DMS153 treated with DMSO at 0.1 percent for 48 hours (cell line): ENCODE data around the gene MACROD2.

Source experiments
- DNase-seq: peaks from one replicate; lab custom pipeline; 2025; ENCODE audit not compliant: unreplicated experiment; lab: John Stamatoyannopoulos, UW

MACROD2 gene

DNA sequence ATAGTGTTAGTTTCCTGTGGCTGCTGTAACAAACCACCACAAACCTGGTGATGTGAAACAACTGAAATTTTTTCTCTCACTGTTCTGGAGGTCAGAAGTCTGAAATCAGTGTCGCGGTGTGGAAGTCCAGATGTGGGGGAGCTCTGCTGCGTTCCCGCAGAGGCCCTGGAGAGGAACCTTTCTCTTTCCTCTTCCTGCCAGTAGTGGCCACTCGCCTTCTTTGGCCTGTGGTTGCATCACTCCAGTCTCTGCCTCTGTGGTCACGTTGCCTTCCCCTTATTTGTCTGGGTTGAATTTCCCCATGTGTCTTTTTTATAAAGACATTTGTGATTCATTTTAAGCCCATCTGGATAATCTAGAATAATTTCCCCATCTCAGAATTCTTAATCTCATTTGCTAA is 637.6 kb downstream of the MACROD2 start:
- no peak for DNase-seq

DNA sequence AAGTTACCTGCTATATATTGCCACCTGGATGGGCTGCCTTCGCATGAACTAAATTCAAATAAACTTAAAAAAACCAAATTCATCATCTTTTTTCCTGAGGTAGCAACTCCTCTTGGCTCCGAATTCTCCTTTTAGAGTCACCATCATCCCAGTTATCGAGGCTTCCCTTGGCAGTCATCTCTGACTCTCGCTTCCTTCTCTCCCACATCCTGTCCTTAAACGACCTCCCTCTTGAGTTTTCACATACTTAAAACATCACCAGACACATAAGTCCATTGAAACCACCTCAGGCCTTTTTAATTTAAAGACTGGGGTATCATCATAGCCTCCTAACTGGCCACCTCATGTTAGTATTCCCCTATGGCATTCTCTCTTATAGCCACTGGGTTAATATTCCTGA is 638.2 kb downstream of the MACROD2 start:
- DNase-seq, result no peak

DNA sequence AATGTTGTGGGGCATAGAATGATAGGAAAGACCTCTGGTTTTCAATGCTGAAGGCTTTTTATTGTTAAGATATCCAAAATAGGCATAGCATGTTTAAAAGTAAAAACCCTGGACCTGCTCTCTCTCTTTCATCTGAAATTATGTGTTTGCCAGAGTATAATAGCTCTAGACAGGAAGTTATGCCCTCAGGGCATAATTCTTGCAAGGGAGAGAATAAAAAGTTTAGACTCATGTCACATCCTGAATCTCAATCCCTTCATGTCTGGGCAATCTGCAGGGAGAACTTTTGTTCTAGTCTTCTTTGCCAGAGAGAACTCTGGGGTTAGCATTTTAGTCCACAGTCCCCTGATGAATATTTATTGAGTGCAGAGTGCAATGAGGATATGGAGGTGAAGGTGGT is 639.3 kb downstream of the MACROD2 start:
- no peak for DNase-seq

DNA sequence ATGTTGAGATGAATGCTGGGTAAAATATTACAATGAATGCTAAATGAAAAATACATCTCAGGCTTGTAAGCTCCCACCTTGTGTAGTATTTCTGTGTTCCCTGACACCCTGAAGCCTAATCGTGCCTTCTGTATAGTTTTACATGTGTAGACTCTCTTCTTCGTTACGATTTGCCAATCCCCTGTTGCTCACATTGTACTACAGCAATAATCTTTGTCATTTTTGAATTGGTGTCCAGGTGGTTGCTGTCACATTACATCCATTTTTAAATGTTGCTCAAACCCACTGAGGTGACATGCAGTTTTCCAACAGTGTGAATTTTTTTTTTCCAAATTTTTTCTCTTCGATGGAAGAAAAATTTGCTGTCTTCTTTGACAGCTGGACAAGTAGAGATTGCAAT is 642.1 kb downstream of the MACROD2 start:
- no peak for DNase-seq

DNA sequence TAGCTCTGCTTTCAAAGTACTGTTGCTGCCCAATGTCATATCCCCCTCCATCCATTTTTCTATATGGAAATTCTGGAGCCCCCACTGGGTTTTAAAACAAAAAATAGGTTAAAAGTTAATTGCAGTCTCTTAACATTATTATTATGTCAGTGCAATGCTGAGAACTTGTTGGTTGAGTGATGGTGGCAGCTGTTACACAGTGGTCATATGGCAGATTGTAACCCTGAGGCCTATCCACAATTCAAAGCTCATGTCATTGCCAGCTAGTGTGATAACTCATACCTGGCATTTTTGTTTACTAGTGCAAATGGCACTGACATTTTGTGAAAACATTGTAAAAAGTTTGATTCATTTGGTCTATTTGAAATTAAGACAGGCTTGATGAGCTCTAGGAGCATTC is 647.8 kb downstream of the MACROD2 start:
- no peak for DNase-seq

DNA sequence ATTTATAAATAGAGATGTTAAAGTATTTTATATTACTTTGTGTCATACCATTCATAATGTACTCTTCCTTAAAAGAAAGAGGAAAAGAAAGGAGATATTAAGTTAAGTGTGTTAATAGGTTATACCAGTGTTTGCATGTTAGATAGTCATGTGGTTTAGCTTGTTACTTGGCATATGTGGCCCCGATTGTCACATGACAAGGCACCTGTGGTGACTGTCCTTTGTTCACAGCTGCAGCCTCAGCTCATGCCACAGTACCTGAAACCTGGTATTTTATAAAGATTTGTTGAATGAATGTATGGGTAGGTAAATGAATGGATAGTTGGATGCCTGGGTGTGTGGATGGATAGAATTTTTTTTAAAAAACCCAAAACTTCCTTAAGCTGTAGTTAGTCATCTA is 648.2 kb downstream of the MACROD2 start:
- no peak for DNase-seq

DNA sequence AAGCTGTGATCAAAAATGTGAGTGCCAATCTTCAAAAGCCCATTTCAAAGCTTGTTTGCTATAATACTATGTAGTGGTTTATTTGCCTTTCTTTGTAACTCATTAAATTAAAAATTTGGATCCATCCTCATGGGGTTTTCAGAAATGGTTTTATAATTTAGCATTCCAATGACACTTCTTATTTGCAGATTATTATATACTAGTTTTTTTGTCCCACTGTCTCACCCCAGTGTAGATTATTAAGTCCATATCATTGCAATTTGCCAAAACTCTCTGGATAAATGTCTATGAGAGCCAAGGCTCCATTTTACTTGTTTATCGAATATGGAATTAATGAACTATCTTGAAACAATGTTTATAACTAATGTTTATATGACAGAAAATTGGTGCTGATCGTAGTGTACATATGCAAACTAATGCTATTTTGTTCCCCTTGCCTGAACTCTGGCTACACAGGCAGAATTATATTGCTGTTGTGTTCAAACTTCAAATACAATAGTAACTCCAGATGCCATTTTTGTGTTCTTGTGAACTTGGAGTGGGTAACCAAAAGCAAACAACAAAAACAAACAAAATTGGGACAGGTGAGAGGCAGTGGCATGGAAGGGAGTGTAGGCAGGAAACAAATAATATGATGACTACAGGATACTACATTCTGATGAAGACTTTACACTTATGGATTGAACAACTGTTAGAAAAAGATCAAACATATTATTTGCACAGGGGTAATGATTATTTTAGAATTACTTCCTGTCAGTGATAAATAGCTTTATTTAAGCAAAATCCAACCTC is 649.2 kb downstream of the MACROD2 start:
- peak; percentile 26 for DNase-seq

DNA sequence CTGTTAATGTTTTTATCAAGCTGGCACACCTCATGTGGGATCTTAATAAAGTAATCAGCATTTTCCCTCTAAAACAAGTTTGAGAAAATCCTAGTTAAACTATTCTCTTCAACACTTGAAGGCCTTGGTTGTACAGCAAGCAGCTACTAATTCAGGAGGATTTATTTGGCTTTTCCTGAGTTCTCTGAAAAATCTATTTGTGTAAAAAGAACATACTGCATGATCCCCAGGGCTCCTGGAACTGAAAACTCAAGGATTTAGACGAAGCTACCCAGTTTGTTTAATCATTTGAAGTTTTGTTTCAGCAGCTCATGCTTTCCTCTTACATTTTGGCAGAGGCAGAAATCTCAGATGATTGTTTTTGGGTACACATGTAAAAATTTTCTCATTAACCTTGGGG is 651.7 kb downstream of the MACROD2 start:
- DNase-seq, result no peak

DNA sequence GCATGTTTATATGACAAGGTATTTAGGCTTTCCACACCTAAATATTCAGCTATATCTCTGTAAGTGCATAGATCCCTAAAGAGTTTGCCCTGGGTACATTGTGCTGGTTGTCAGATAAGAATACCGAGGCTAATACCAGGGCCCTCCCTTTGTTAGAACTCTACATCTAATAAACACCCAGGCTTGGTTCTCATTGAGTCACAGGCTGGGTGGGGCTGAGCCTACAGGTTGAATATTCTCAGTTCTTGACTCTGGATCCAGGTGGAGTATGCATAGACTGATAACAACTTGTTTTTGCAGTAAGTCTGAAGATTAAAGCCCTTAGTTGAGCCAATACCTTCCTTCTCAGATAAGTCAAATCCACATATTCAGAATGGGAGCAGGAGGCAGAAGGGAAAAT is 654.3 kb downstream of the MACROD2 start:
- no peak for DNase-seq

DNA sequence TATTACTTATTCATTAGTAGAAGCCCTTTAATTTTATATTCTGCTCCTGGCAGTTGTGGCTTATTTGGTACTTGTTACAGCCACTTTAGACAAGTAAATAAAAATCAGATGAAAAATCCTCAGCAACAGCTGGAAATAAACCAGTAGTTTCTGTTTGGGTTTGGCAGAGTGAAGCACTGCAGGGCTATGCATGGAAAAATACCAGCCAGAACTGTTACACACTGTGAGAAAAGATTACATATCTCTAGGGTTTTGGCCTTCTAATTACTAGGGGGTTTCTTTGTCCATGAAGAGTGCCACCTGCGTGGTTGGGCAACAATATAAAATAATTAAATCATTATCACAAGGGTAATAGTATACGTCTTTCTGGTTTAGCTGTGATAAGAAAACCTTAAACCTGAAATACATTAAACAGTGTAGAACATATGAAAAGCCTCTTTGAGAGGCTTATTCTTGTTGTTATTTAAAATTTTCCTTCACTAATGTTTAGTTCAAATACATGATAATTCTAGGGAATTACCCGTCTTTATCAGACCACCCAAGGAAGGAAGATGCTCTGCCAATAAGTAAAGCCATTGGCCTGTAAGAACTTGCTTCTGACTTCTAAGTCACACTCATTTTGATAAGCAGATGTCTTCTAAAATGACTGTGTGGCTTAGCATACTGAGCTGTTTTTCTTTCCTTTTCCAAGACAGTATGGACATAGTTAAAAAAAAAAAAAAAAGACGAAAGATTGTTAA is 662.1 kb downstream of the MACROD2 start:
- DNase-seq, result no peak

DNA sequence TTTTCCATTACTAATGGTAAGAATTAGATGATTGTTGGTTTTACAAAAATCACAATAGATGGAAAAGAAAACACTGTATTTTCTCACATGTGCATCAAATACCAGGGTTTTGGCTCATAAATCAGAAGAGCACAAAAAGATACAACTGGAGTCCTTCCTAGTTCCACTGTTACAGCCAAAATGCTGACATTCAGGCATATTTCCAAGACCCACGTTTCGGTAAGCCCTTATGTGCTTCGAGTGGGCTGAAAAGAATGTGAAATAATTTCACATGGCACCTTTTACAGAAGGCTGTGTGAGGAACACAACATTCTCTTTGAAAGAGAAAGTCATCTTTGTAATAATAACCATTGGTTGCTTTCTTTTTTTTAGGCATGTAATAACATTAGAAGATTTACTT is 668.8 kb downstream of the MACROD2 start:
- DNase-seq, result no peak

DNA sequence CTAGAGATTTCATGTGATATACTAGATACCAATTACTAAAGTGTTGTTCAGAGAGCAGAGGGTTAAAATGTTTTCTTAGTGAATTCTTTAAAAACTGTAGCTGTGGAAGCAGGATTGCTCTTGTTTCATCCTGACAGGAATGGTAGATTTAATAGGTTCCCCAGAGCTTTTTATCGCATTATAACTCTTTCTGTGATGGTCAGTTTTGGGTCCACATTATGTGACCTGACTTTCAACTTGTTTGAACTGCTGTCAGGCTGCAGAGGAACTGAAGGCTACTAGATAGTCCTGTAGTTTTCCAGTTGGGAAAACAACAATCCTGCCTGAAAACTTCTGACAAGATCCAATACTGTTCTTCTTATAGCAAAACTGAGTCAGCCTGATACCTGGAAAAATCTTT is 671.4 kb downstream of the MACROD2 start:
- DNase-seq, result no peak

DNA sequence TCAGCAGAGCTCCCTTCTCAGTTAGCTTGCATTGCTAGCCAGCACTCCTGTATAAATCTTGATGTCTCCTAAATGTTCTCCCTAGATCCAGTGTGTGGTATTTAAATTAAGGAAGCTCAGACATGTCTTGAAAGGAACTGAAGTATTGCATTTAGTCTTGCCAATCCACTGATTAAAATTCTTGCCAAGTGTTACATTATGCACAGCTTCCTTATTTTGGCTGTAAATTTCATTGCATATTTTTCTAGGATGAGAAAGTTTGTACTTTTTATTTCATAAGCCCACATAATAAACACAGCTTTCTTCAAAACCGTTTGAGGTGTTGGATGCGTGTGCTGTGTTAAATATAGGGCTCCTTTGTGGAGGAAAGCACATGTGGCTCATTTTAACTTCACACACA is 671.9 kb downstream of the MACROD2 start:
- DNase-seq, result no peak

DNA sequence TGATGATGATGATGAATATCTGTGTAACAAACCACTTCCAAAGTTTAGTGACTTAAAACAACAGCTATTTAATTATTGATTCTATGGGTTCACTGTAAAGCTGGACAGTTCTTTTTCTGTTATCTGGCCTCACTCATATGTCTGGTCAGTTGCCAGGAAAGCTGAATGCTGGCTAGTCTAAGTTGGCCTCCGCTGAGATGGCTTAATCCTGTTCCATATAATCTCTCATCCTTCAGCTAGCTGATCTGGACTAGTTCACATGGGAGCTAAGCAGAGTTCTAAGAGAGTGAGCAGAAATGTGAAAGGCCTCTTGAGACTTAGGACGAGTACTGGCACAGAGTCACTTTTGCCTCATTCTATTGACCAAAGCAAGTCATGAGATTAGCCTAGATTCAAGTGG is 676.8 kb downstream of the MACROD2 start:
- DNase-seq, result no peak

DNA sequence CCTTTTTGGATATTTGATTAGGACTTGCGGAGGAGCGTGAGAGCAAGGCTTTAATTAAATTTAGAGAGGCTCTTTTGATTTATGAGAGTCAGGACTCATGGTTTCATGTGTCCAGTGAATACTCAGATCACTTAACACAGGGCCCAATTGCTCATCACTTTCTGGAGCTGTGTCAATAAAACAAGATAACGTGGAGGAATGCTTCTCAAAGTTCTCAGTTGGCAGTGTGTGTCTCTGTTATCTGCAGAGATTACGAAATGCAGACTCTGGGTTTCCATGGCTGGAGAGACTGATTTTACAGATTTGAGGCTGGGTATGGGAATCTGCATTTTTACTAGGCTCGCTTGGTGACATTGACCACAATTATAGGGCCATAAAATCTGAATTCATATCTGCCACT is 677.8 kb downstream of the MACROD2 start:
- DNase-seq, result no peak

DNA sequence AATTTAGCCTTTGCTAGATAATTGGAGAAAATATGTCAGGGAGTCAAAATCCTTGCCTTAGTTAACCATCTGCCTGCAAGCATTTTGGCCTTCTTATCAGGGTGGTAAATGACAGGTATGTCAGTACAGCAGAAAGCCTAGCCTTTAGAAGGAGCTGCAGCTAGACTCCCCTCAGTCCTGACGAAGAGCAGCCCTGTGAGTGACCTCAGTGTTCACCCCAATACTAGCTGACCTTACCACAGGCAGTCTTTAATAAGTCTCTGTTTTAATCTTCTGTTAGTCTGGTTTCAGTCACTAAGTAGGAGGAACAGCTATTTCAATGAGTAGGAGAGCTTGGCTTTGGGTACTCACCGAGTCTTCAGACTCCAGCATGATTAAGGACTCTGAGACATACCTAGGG is 682.1 kb downstream of the MACROD2 start:
- DNase-seq, result no peak

DNA sequence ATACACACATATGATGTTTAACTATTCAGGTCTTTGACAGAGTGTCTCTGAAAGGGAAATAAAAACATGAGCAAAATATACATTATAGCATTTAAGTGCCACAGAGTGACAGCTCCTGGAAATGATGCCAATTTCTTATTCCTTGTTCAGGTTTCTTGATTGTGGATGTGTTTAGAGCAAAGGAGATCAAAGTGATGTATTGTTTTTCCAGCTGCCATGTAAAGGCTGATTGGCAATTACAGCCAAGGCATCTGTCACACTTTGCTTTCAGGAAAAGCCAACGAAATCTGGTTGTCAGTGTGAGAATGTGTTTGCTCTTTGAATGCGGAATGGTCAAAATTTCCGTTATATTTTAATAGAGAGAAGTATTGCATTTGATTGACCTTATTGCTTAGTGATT is 689.9 kb downstream of the MACROD2 start:
- no peak for DNase-seq

DNA sequence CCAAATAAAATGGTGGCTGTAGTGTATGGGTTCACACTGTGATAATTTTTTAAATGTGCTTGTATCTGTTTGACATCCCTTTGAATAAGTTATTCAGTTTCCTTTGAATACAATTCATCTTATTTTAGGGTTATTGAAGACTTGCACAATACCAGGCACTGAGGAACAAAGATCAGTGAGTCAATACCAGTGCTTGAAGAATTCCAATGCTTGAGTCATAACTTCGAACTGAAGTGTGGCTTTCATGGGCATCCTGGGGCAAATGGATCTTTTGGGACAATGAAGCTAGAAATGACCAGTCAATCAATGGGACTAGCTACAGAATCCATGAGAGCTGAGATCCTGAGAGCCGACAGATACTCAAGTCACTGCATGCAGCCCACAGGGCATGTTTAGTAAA is 692.0 kb downstream of the MACROD2 start:
- no peak for DNase-seq

DNA sequence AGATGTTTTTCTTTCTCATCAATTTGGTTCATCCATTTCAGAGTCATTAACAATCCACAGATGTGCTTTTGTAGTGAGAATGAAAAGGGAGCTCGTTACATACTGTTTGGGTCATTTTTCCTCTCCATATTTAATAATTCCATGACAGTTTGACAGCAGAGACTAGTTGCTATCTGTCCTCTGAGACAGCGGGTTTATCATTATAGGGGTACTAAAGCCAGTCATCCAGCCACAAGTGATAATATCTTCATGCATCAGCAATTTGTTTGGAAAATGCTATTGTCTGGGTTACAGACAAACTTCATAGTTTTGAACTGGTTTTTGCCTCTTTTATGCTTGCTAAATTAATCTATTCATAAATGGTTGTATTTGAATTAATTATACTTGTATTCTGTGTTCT is 692.7 kb downstream of the MACROD2 start:
- DNase-seq, result no peak

DNA sequence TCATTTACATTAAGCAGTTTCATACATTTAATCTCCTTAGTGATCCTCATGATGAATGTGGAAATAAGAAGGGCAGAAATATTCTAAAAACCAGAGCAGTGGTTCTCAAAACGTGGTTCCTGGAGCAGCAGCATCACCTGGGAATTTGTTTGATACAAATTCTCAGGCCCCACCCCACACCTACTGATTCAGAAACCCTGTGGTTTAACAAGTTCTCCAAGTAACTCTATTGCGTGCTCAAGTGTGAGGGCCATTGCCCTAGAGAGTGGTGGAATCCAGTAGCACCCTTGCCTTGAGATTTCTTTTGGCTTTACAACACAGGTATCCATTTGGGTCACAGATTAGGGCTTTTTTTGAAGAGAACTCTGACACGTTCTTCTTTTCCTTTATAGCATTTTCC is 696.7 kb downstream of the MACROD2 start:
- DNase-seq, result no peak

DNA sequence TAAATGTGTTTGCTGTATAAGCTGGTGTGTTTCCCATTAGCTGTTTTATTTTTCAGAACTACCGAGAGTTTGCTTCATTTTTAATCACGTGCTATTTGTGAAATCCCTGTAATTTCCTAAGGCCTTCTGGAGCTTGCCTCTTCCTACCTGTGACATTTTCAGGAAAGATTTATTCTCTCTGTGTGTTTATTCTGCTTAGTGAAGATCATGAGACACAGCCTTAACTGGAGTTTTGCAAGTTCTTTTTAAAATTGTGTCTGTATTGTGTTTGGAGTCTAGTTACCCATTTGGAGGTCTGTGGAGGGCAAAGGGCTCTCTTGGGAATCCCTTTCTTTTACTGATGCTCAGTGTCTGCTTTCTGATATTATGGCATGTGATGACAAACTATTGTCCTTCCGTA is 701.2 kb downstream of the MACROD2 start:
- no peak for DNase-seq

DNA sequence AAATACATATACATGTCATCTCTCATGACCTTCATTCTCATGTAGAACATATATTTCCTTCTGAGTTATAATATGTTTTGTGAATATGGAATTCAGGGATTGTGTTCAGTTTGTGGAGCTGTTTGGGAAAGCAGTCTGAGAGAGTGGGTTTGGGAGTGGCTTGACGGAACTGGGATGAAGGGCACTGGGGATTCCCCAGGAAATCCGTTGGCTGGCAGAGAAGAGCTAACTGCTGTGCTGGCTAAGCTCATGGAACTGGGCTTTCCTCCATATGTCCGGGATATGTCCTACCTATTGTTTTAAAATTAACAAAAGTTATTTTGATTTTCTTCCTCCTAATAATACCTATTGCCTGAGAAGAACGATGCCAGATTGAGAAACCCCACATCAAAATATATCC is 701.6 kb downstream of the MACROD2 start:
- DNase-seq, result no peak

DNA sequence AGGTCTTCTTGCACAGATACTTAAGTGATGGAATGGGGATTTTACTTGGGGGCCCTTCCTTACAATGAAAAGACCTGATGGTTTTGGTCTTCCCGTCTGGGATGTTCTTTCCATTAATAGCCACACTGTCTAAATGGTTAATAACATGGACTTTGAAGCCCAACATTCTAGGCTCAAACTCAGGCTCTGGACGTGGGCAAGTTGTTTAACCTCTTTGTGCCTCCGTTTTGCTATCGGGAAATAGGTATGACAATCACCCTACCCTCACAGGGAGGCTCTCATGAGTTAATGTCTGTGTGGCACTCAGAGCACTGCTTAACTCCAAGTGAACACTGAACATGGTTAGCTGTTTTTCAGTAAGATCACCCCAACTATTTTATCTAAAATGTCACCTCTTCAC is 702.8 kb downstream of the MACROD2 start:
- DNase-seq, result no peak
